A549 (cell line): ENCODE data around the gene ZFY.

Experiments
- CHD2 ChIP-seq: fragments of 150-350 bp; IDR thresholded peaks from 2 replicates; pipeline ENCODE4 v1.6.1; 2014; ENCODE audit warnings: low read length; ENCODE audit not compliant: partially characterized antibody
- ESRRA ChIP-seq: fragments of 150-350 bp; IDR thresholded peaks from 2 replicates; pipeline ENCODE4 v1.6.1; 2014; ENCODE audit warnings: mild to moderate bottlenecking, low read length, borderline replicate concordance
- KDM5A ChIP-seq: fragments of 200-600 bp; sonication (generic); IDR thresholded peaks from 2 replicates; pipeline ENCODE4 v1.6.1; 2016; ENCODE audit warnings: antibody characterized with exemption, mild to moderate bottlenecking
- MAFK ChIP-seq: fragments of 450-650 bp; IDR thresholded peaks from 2 replicates; pipeline ENCODE4 v1.6.1; 2014; ENCODE audit not compliant: partially characterized antibody
- MAZ ChIP-seq: fragments of 150-350 bp; IDR thresholded peaks from 2 replicates; pipeline ENCODE4 v1.6.1; 2014; ENCODE audit warnings: antibody characterized with exemption, low read depth, low read length, borderline replicate concordance
- NPAS2 ChIP-seq: fragments of 250-450 bp; sonication (Bioruptor Pico); IDR thresholded peaks from 2 replicates; pipeline ENCODE4 v1.8.0; 2022; ENCODE audit warnings: mild to moderate bottlenecking, moderate library complexity, borderline replicate concordance
- POLR2A ChIP-seq: IDR thresholded peaks from 2 replicates; pipeline ENCODE4 v1.6.1; 2012; ENCODE audit warnings: mild to moderate bottlenecking, low read length
- RAD21 ChIP-seq, 2 experiments: fragments of >200 bp in 1 of 2; sonication (Bioruptor Twin) in 1 of 2; formaldehyde crosslinking in 1 of 2; IDR thresholded peaks in 1 of 2; conservative IDR thresholded peaks in 1 of 2; 2 replicates in 1 of 2; 3 replicates in 1 of 2; pipeline ENCODE4 v1.6.1; 2012 to 2018; ENCODE audit warnings: inconsistent platforms in 1 of 2
- RCOR1 ChIP-seq: fragments of 150-350 bp; IDR thresholded peaks from 2 replicates; pipeline ENCODE4 v1.6.1; 2014; ENCODE audit warnings: antibody characterized with exemption, low read length, low read depth
- RFX5 ChIP-seq: fragments of 450-650 bp; IDR thresholded peaks from 2 replicates; pipeline ENCODE4 v1.7.1; 2014; ENCODE audit warnings: antibody characterized with exemption, mild to moderate bottlenecking, moderate library complexity
- ZNF302 ChIP-seq: fragments of 250-450 bp; sonication (Bioruptor Pico); IDR thresholded peaks from 2 replicates; pipeline ENCODE4 v1.9.0; 2021; ENCODE audit warnings: inconsistent platforms, mild to moderate bottlenecking, moderate library complexity
- TF ChIP-seq, protein P1 (sequence below): fragments of >200 bp; sonication (Bioruptor Twin); formaldehyde crosslinking; IDR thresholded peaks from 3 replicates; pipeline ENCODE4 v1.5.1; 2016
- TF ChIP-seq, protein P2 (sequence below): IDR thresholded peaks from 2 replicates; pipeline ENCODE4 v1.6.1; 2012

DNA sequence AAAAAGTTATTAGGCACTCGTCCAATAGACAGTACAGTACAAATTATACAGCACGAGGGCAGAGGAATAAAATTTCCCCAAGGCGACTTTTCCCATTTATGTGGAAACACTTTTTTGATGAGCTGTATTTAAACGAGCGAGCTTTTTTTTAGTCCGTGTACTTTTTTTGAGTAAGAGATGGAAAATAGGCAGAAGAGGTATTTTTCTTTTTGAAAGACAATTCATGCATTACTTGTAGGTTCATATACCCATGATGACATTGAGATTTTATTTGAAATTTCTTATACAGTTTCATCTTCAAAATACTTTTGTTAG, 1.2 kb downstream of the ZFY start:
- TF ChIP-seq POLR2A, result no peak
- no peak for TF ChIP-seq MAZ
- TF ChIP-seq RAD21 (conservative IDR thresholded peaks at IDR 0.05 in 1 of 2, IDR thresholded peaks at IDR 0.05 in 1 of 2), result no peak
- TF ChIP-seq, protein P1, sequence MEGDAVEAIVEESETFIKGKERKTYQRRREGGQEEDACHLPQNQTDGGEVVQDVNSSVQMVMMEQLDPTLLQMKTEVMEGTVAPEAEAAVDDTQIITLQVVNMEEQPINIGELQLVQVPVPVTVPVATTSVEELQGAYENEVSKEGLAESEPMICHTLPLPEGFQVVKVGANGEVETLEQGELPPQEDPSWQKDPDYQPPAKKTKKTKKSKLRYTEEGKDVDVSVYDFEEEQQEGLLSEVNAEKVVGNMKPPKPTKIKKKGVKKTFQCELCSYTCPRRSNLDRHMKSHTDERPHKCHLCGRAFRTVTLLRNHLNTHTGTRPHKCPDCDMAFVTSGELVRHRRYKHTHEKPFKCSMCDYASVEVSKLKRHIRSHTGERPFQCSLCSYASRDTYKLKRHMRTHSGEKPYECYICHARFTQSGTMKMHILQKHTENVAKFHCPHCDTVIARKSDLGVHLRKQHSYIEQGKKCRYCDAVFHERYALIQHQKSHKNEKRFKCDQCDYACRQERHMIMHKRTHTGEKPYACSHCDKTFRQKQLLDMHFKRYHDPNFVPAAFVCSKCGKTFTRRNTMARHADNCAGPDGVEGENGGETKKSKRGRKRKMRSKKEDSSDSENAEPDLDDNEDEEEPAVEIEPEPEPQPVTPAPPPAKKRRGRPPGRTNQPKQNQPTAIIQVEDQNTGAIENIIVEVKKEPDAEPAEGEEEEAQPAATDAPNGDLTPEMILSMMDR, result no peak
- TF ChIP-seq NPAS2 (CRISPR knock-in tag), result no peak
- no peak for TF ChIP-seq MAFK
- TF ChIP-seq, protein P2, sequence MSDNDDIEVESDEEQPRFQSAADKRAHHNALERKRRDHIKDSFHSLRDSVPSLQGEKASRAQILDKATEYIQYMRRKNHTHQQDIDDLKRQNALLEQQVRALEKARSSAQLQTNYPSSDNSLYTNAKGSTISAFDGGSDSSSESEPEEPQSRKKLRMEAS, result no peak
- TF ChIP-seq CHD2, result no peak
- no peak for TF ChIP-seq ZNF302
- no peak for TF ChIP-seq RCOR1
- TF ChIP-seq ESRRA, result no peak
- TF ChIP-seq KDM5A, result no peak
- TF ChIP-seq RFX5, result no peak
